Muscle layer of colon (tissue), 2 donors: Measurements from ENCODE around the gene NEAT1.

Experiments
- H3K27ac ChIP-seq: one replicate; pipeline ENCODE4 v1.7.0; 2013; ENCODE audit warnings: low read depth, mild to moderate bottlenecking, low read length, moderate library complexity
- H3K27me3 ChIP-seq, 2 donors: one replicate each; pipeline ENCODE4 v1.7.0; 2013; ENCODE audit warnings: low read length in 2 of 2, mild to moderate bottlenecking in 2 of 2; ENCODE audit not compliant: insufficient read depth in 2 of 2, control insufficient read depth in 1 of 2
- H3K36me3 ChIP-seq: one replicate; pipeline ENCODE4 v1.7.0; 2013; ENCODE audit warnings: mild to moderate bottlenecking, low read length; ENCODE audit not compliant: insufficient read depth
- H3K4me1 ChIP-seq: one replicate; pipeline ENCODE4 v1.7.0; 2013; ENCODE audit warnings: mild to moderate bottlenecking, low read length; ENCODE audit not compliant: insufficient read depth
- H3K4me3 ChIP-seq, 2 donors: one replicate each; pipeline ENCODE4 v1.7.0; 2013; ENCODE audit warnings: low read length in 2 of 2, low read depth in 1 of 2, mild to moderate bottlenecking in 1 of 2, moderate library complexity in 1 of 2
- H3K9ac ChIP-seq: one replicate; pipeline ENCODE4 v1.7.0; 2013; ENCODE audit warnings: low read length
- H3K9me3 ChIP-seq: one replicate; pipeline ENCODE4 v1.7.0; 2013; ENCODE audit warnings: mild to moderate bottlenecking, low read length
- donor health status: abdominal sarcoma.
- donor health status: Adenocarcinoma of cecum.

The NEAT1 gene

DNA sequence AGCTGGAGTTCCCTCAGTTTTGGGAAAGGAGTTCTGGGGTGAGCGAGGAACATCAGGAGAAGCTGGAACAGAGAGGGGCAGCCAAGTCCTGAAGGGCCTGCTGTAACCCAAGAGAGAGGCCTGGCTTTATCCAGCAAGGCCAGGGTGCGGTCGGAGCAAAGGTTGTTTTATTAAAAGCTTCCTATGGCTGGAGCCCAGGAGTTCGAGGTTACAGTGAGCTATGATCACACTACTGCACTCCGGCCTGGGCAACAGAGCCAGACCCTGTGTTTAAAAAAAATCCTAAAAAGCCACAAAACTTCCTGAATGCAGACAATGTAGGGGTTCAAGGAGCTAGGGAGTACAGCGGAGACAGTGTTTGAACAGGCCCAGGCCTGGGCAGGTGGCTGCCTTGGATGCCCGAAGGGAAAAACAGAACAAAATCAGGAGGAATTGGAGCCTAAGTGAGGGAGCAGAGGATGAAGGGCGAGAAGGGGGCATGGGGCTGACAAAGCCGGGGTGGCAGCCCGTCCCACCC lies 54.1 kb downstream of the NEAT1 start:
- peaks cover 51% of the 10 kb centered on the region for H3K4me1 ChIP-seq
- H3K27ac ChIP-seq = peak overlapping the region; percentile 98
- H3K9me3 ChIP-seq = no peaks in the 10 kb centered on the region
- H3K4me3 ChIP-seq = peak overlapping the region; percentile 76 to 87
- H3K27me3 ChIP-seq = no peaks in the 10 kb centered on the region
- no peaks in the 10 kb centered on the region for H3K36me3 ChIP-seq
- peak overlapping the region; percentile 91 for H3K9ac ChIP-seq

DNA sequence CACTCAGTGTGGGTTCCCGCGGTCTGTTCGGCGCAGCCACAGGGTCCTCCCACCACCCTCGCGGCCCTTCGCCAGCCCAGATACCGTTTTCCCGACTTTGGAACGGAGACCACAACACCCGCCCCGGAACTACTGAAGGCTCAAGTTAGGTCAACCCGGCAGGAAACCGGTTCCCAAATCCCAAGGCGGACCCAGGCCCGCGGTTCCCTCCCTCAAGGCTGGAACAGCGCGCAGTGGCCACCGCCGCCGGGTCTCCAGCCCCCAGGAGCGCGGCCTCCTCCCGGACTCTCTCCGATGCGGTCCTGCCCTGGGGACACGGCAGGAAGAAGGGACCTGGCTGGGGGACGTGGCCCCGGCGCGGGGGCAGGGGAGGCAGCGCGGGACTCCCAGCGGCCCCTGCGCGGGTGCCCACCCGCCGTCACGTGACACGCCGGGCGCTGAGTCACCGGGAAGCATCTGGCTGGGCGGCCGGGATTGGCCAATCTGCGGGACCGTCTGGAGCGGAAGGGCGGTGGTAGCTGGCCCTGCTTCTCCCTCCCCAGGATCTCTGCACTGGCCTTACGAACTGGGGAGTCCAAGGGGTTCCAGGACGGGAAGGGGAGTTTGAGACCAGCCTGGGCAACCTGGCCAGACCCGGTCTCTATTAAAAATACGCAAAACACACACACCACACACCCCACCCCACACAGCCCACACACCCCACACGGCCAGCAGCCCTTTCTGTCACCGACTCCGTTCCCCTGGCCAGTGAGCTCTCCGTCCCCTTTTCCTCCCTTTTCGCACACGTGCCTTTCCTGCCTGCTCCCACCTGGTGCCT lies 54.8 kb downstream of the NEAT1 start:
- H3K27ac ChIP-seq = peak overlapping the region; percentile 98
- no peaks in the 10 kb centered on the region for H3K27me3 ChIP-seq
- H3K4me3 ChIP-seq = peak overlapping the region; percentile 76 to 87
- no peaks in the 10 kb centered on the region for H3K36me3 ChIP-seq
- peaks cover 47% of the 10 kb centered on the region for H3K4me1 ChIP-seq
- H3K9me3 ChIP-seq = no peaks in the 10 kb centered on the region
- peak overlapping the region; percentile 94 for H3K9ac ChIP-seq

- no peaks in the 10 kb centered on the region for H3K36me3 ChIP-seq
- peak overlapping the region; percentile 95 for H3K9ac ChIP-seq
- H3K27me3 ChIP-seq = no peaks in the 10 kb centered on the region
- no peaks in the 10 kb centered on the region for H3K9me3 ChIP-seq
- peak overlapping the region; percentile 98 for H3K27ac ChIP-seq
- peak overlapping the region; percentile 31 to 59 for H3K4me3 ChIP-seq
- peaks cover 38% of the 10 kb centered on the region for H3K4me1 ChIP-seq
Measured at GRCh38 chr11:65478388-65479183, 56.0 kb downstream of the NEAT1 start.

DNA sequence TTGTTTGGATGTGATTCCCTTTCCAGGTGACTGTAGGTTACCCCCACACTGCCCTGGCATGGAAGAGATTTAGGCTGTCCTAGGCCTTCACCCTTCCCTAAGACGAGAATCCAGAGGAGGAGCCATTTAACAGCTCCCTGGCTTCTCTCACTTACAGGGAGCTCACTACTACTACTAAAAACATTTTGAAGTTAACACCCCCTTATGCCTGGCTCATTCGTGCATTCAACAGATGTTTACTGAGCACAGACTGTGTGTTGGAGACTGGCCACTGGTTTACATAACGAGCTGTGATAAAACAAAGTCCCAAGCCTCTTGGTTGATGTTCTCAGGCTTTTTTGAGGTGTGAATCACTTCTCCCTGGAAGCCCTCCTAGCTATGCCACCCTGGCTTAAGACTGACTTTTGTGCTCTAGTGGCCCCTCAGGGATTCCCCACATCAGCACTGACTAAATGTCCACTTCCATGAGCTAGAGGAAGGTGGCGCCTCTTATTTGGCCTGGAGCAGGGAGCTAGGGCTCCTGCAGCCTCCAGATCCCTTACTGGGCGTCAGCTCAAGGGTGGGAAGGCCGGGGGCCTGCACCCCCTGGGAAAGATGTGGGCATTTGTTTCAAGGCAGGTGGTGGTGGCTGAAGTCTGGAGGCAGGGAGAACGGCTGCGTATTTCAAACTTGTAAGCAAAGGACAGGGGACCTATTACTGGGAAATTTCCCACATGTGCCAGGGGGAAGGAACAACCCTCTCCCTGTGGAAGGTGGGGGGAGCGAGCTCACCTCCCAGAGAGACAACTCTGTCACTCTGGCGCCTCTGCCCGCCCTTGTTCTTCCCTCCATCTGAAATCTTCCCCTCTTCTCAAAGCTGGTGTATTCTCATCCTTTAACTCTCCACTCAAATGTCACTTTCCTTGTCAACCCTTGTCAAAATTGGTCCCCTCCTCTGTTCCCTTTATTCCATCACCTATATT lies 56.9 kb downstream of the NEAT1 start:
- Histone ChIP-seq H3K4me3 (peak overlapping the region in 1 of 2 donors; percentile 59), H3K27me3 (no peaks in the 10 kb centered on the region), H3K36me3 (no peaks in the 10 kb centered on the region), H3K9ac (peak overlapping the region; percentile 95), H3K9me3 (no peaks in the 10 kb centered on the region), H3K27ac (peak overlapping the region; percentile 98), H3K4me1 (peaks cover 43% of the 10 kb centered on the region)

DNA sequence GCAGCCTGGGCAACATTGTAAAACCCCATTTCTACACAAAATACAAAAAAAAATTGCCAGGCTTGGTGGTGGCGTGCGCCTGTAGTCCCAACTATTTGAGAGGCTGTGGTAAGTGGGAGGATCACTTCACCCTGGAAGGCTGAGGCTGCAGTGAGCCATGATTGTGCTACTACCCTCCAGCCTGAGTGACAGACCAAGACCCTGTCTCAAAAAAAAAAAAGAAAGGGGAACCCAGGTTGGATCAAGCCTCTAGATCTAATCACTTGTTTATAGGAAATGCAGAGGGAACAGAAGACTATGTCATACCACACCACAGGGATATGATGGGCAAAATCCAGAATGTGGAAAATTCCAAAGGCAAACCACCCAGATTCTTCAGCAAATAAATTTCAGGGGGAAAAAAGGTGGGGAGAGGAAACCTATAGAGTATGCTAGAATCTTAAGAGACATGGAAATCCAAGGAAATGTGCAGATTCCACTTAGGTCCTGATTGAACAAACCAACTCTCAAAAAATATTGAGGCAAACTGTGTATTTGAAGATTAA lies 59.8 kb downstream of the NEAT1 start:
- H3K4me3 ChIP-seq = no peak overlapping the region
- H3K27me3 ChIP-seq = no peaks in the 10 kb centered on the region
- no peaks in the 10 kb centered on the region for H3K9me3 ChIP-seq
- peaks cover 63% of the 10 kb centered on the region for H3K4me1 ChIP-seq
- peak overlapping the region; percentile 94 for H3K27ac ChIP-seq
- no peak overlapping the region for H3K9ac ChIP-seq
- no peaks in the 10 kb centered on the region for H3K36me3 ChIP-seq

DNA sequence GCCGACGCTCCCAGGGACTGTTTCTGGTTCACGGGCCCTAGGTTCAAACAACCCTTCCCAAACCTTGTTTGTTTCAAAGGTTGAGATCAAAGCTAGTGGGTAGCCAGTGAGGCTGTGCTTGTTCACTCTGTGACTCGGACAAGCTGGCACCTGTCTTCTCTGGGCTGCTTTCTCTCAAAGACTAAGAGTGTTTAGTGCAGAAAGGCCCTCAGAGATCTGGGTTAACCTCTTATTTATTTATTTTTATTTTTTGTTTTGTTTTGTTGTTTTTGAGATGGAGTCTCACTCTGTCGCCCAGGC lies 63.3 kb downstream of the NEAT1 start:
- Histone ChIP-seq H3K27ac (peak overlapping the region; percentile 87), H3K4me1 (peaks cover 70% of the 10 kb centered on the region)

GRCh38 chr11:65486570-65487466 lies 64.2 kb downstream of the NEAT1 start:
- Histone ChIP-seq H3K36me3 (no peaks in the 10 kb centered on the region), H3K27me3 (no peaks in the 10 kb centered on the region), H3K4me1 (peaks cover 74% of the 10 kb centered on the region), H3K4me3 (peak overlapping the region in 1 of 2 donors; percentile 20), H3K27ac (peak overlapping the region; percentile 96), H3K9ac (peak overlapping the region; percentile 30), H3K9me3 (no peaks in the 10 kb centered on the region)

More for the DNA sequence above, 63.3 kb downstream of the NEAT1 start:
- Histone ChIP-seq H3K36me3 (no peaks in the 10 kb centered on the region), H3K4me3 (no peak overlapping the region), H3K9me3 (no peaks in the 10 kb centered on the region), H3K27me3 (no peaks in the 10 kb centered on the region), H3K9ac (no peak overlapping the region)

GRCh38 chr11:65487467-65488272 lies 65.1 kb downstream of the NEAT1 start:
- H3K36me3 ChIP-seq = no peaks in the 10 kb centered on the region
- H3K4me1 ChIP-seq = peaks cover 83% of the 10 kb centered on the region
- no peaks in the 10 kb centered on the region for H3K27me3 ChIP-seq
- peak overlapping the region; percentile 78 for H3K9ac ChIP-seq
- peak overlapping the region; percentile 100 for H3K27ac ChIP-seq
- peak overlapping the region; percentile 22 to 57 for H3K4me3 ChIP-seq
- H3K9me3 ChIP-seq = no peaks in the 10 kb centered on the region

GRCh38 chr11:65488273-65489034 lies 65.9 kb downstream of the NEAT1 start:
- H3K9ac ChIP-seq = peak overlapping the region; percentile 78
- H3K27ac ChIP-seq = peak overlapping the region; percentile 100
- H3K9me3 ChIP-seq = no peaks in the 10 kb centered on the region
- H3K4me3 ChIP-seq = peak overlapping the region; percentile 22 to 57
- no peaks in the 10 kb centered on the region for H3K36me3 ChIP-seq
- peaks cover 90% of the 10 kb centered on the region for H3K4me1 ChIP-seq
- H3K27me3 ChIP-seq = no peaks in the 10 kb centered on the region
